GM19463 (cell line): ENCODE data around the gene EPB41.
"Not testable (repeated sequence)": the region's sequence is repeated elsewhere in the genome, so short reads cannot be mapped to it uniquely, and the experiment has no call there.

Source experiments
- ATAC-seq: cut with Tn5 transposase; IDR thresholded peaks from one replicate; pipeline ENCODE4 v1.9.1; 2021; ENCODE audit warnings: mild to moderate bottlenecking, moderate library complexity; ENCODE audit not compliant: unreplicated experiment

EPB41 gene

GRCh38 chr1:29043274-29043965 is 129.1 kb downstream of the EPB41 start:
- ATAC-seq, result no peak

- no peak for ATAC-seq
Observed at GRCh38 chr1:29044010-29044409, 129.6 kb downstream of the EPB41 start.

- ATAC-seq, result not testable (repeated sequence)
Observed at GRCh38 chr1:29045663-29046062, 131.3 kb downstream of the EPB41 start.

GRCh38 chr1:29047142-29047541 is 132.8 kb downstream of the EPB41 start:
- no peak for ATAC-seq

GRCh38 chr1:29050166-29050565 is 135.8 kb downstream of the EPB41 start:
- no peak for ATAC-seq

- ATAC-seq, result no peak
Observed at GRCh38 chr1:29052100-29052499, 137.7 kb downstream of the EPB41 start.

- no peak for ATAC-seq
Observed at GRCh38 chr1:29052941-29053340, 138.6 kb downstream of the EPB41 start.

- ATAC-seq, result no peak
Observed at GRCh38 chr1:29055160-29055559, 140.8 kb downstream of the EPB41 start.

GRCh38 chr1:29056256-29056655 is 141.9 kb downstream of the EPB41 start:
- ATAC-seq, result no peak

GRCh38 chr1:29057700-29058099 is 143.3 kb downstream of the EPB41 start:
- no peak for ATAC-seq

GRCh38 chr1:29062157-29062942 is 148.0 kb downstream of the EPB41 start:
- no peak for ATAC-seq

- no peak for ATAC-seq
Observed at GRCh38 chr1:29064064-29064463, 149.7 kb downstream of the EPB41 start.

- ATAC-seq, result no peak
Observed at GRCh38 chr1:29077155-29077554, 162.8 kb downstream of the EPB41 start.

- ATAC-seq, result not testable (repeated sequence)
Observed at GRCh38 chr1:29079916-29080629, 165.7 kb downstream of the EPB41 start.

- no peak for ATAC-seq
Observed at GRCh38 chr1:29081201-29081600, 166.8 kb downstream of the EPB41 start.

GRCh38 chr1:29082519-29082918 is 168.2 kb downstream of the EPB41 start:
- ATAC-seq, result no peak

GRCh38 chr1:29083317-29084195 is 169.2 kb downstream of the EPB41 start:
- ATAC-seq, result no peak

- no peak for ATAC-seq
Observed at GRCh38 chr1:29084196-29084521, 169.8 kb downstream of the EPB41 start.

- no peak for ATAC-seq
Observed at GRCh38 chr1:29090937-29091618, 176.7 kb downstream of the EPB41 start.

GRCh38 chr1:29092704-29093103 is 178.3 kb downstream of the EPB41 start:
- not testable (repeated sequence) for ATAC-seq
